A673 (cell line): ENCODE data around the gene CTNNA3. TPM values are rescaled to one million over a fixed set of nuclear protein-coding genes. Genes with fewer than 3 reads are reported as not detected.

Source experiments
- BruUV-seq: library from RNA; stranded (reverse); fragments of 400-500 nt; replicated peaks from 2 replicates; lab custom pipeline; 2021; lab: Mats Ljungman, UMichigan
- CTCF ChIA-PET: fragments of 300-600 bp; sonication (Branson Sonifier 250); formaldehyde crosslinking; loops from one replicate; lab custom pipeline; 2022; ENCODE audit warnings: antibody characterized with exemption; lab: Charles Lee
- POLR2A ChIA-PET: fragments of 300-600 bp; sonication (Branson Sonifier 250); formaldehyde crosslinking; loops from one replicate; lab custom pipeline; 2022; ENCODE audit warnings: antibody characterized with exemption; ENCODE audit not compliant: low non-redundant PET; lab: Charles Lee
- DNase-seq: peaks from one replicate; pipeline ENCODE4 v3.0.0-alpha.2; 2015; ENCODE audit warnings: low spot score
- H3K27ac ChIP-seq: fragments of 200-600 bp; sonication (generic); 2 replicates; pipeline ENCODE4 v1.5.1; 2016; ENCODE audit warnings: mixed run types, low read depth, mild to moderate bottlenecking, mixed read lengths, antibody characterized with exemption, low read length; ENCODE audit not compliant: poor library complexity, severe bottlenecking
- H3K27me3 ChIP-seq: fragments of 200-600 bp; sonication (generic); replicated peaks from 2 replicates; pipeline ENCODE4 v1.6.1; 2017; ENCODE audit warnings: mixed run types, low read depth, mild to moderate bottlenecking, mixed read lengths, antibody characterized with exemption, low read length; ENCODE audit not compliant: insufficient read depth, poor library complexity
- H3K36me3 ChIP-seq: fragments of 200-600 bp; sonication (generic); 2 replicates; pipeline ENCODE4 v1.6.1; 2016; ENCODE audit warnings: mixed run types, mild to moderate bottlenecking, mixed read lengths, antibody characterized with exemption, low read length; ENCODE audit not compliant: insufficient read depth, poor library complexity, severe bottlenecking
- H3K4me1 ChIP-seq: fragments of 200-600 bp; sonication (generic); 2 replicates; pipeline ENCODE4 v1.6.1; 2017; ENCODE audit warnings: mixed run types, mild to moderate bottlenecking, mixed read lengths, antibody characterized with exemption, low read length; ENCODE audit not compliant: insufficient read depth, poor library complexity, severe bottlenecking
- H3K4me3 ChIP-seq: fragments of 200-600 bp; sonication (generic); 2 replicates; pipeline ENCODE4 v1.5.1; 2016; ENCODE audit warnings: low read depth, mixed run types, mild to moderate bottlenecking, mixed read lengths, low read length; ENCODE audit not compliant: poor library complexity, severe bottlenecking
- H3K9me3 ChIP-seq: fragments of 200-600 bp; sonication (generic); 2 replicates; pipeline ENCODE4 v1.6.1; 2016; ENCODE audit warnings: mixed run types, low read depth, mild to moderate bottlenecking, mixed read lengths, antibody characterized with exemption, low read length; ENCODE audit not compliant: poor library complexity, severe bottlenecking
- EZH2 ChIP-seq: fragments of 200-600 bp; sonication (generic); IDR thresholded peaks from 2 replicates; pipeline ENCODE4 v1.6.1; 2017; ENCODE audit warnings: borderline replicate concordance, low read depth, mild to moderate bottlenecking, mixed read lengths, antibody characterized with exemption, low read length; ENCODE audit not compliant: poor library complexity, severe bottlenecking
- intact Hi-C: fragments of 100-400 bp; cut with micrococcal nuclease; formaldehyde crosslinking; loops from one replicate; pipeline ENCODE4 v1.10.0; 2022; ENCODE audit not compliant: unreplicated experiment
- total RNA-seq: library from RNA; stranded (reverse); gene quantifications from 2 replicates; pipeline ENCODE4 v1.2.3, GENCODE V29; 2021
- TF ChIP-seq, protein P1 (sequence below): fragments of 300-800, 200-600 bp; sonication (generic); conservative IDR thresholded peaks from 2 replicates; pipeline ENCODE4 v1.5.1; 2017; ENCODE audit warnings: low read depth, mild to moderate bottlenecking, antibody characterized with exemption, low read length, moderate library complexity, mixed read lengths

Gene CTNNA3
- total RNA-seq, 1 experiment from 2014 or later, result not detected

DNA sequence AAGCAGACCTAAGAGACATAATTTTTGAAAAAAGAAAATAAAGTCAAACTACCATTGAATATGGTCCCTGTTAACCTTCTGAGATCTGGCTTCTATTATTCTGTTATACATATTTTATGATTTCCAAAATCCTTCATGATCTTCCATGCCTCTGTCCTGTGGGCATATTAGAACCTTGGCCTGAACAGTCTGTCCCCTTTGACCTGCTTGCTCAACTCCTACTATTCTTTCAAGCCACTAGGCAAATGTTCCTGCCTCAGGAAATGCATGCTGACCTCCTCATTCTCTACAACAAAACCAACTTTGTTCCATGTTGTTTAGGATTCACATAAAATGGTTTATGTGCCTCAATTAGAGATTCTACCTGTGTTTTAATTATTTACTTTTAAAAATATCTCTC, 1315.0 kb downstream of the CTNNA3 start:
- no peaks in the 10 kb centered on the region for H3K36me3 ChIP-seq
- H3K4me1 ChIP-seq, result no peaks in the 10 kb centered on the region
- ChIA-PET CTCF (no interaction called here), POLR2A (no interaction called here)
- BruUV-seq, result no TSS peak
- no peak overlapping the region for H3K27ac ChIP-seq
- no peak for TF ChIP-seq EZH2
- TF ChIP-seq, protein P1, sequence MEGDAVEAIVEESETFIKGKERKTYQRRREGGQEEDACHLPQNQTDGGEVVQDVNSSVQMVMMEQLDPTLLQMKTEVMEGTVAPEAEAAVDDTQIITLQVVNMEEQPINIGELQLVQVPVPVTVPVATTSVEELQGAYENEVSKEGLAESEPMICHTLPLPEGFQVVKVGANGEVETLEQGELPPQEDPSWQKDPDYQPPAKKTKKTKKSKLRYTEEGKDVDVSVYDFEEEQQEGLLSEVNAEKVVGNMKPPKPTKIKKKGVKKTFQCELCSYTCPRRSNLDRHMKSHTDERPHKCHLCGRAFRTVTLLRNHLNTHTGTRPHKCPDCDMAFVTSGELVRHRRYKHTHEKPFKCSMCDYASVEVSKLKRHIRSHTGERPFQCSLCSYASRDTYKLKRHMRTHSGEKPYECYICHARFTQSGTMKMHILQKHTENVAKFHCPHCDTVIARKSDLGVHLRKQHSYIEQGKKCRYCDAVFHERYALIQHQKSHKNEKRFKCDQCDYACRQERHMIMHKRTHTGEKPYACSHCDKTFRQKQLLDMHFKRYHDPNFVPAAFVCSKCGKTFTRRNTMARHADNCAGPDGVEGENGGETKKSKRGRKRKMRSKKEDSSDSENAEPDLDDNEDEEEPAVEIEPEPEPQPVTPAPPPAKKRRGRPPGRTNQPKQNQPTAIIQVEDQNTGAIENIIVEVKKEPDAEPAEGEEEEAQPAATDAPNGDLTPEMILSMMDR, result no peak
- H3K9me3 ChIP-seq, result no peaks in the 10 kb centered on the region
- intact Hi-C loops, result no loop called here
- H3K27me3 ChIP-seq, result no peaks in the 10 kb centered on the region
- no peak overlapping the region for H3K4me3 ChIP-seq
- DNase-seq, result no peak

DNA sequence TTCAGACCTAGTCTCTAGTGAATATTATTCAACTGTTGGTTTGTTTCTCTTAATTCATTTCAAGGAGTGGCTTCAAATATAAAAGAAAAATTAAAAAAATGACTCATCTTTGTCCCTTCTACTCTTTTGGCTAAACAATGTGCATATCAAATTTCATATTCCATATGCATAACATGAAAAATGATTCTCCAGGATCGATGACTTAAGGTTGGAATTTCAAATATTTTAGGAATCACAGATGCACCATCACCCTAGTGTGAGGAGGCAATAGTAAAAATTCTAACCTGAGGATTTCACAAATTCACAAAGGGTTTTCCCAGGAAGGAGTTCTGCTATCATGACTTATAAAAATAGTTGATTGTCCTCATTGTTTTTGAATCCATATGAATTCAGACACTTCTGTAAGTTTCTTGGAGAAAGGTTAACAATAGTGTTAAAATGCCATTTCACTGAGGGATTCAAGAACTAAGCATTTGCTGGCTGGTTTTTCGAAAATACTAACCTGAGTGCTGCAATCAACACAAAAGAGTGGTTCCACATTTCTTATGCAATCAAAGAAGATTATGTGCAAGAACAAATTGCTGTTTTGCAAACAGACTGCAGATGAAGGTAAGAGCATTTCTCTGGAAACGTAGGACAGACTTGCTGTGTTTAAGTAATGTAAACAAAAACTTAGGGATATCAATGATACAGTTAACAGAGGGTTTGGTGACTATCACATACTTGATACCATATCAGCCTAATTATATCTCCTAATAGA, 1317.7 kb downstream of the CTNNA3 start:
- DNase-seq, result no peak
- no peaks in the 10 kb centered on the region for H3K36me3 ChIP-seq
- H3K9me3 ChIP-seq, result no peaks in the 10 kb centered on the region
- no peaks in the 10 kb centered on the region for H3K27me3 ChIP-seq
- POLR2A ChIA-PET, result no interaction called here
- intact Hi-C loops, result no loop called here
- TF ChIP-seq, protein P1, result no peak
- no peak for TF ChIP-seq EZH2
- CTCF ChIA-PET, result no interaction called here
- H3K4me1 ChIP-seq, result no peaks in the 10 kb centered on the region
- H3K27ac ChIP-seq, result no peak overlapping the region
- H3K4me3 ChIP-seq, result no peak overlapping the region
- no TSS peak for BruUV-seq

DNA sequence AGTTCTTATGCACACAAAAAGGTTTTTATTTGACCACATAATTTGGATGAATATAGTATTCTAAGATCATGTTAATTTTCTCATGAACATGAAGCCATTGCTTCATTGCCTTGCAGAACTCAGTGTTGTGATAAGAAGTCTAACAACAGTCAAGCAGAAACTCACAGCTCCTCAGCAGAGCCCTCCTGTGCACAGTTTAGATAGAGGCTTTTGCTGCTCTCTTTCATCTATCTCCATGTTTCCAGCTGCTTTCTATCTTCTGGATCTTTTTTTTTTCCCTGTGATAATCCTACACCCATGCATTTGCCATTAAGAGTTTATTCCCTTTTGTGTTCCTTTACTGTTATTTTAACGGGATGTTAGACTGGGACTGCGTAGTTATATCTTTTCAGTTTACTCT, 1327.8 kb downstream of the CTNNA3 start:
- Histone ChIP-seq H3K4me3 (no peak overlapping the region), H3K9me3 (peaks cover 8% of the 10 kb centered on the region), H3K36me3 (no peaks in the 10 kb centered on the region), H3K4me1 (no peaks in the 10 kb centered on the region), H3K27ac (no peak overlapping the region), H3K27me3 (no peaks in the 10 kb centered on the region)
- TF ChIP-seq, protein P1, result no peak
- no peak for TF ChIP-seq EZH2
- POLR2A ChIA-PET, result no interaction called here
- DNase-seq, result no peak
- intact Hi-C loops, result no loop called here
- no TSS peak for BruUV-seq
- CTCF ChIA-PET, result no interaction called here
